SKM-1 treated with dmso at 0.1 percent for 144 hours (cell line): Measurements from ENCODE around the gene KCNC3.

Experiments
- DNase-seq: peaks from one replicate; lab custom pipeline; 2025; ENCODE audit not compliant: unreplicated experiment; lab: John Stamatoyannopoulos, UW

Gene KCNC3

DNA sequence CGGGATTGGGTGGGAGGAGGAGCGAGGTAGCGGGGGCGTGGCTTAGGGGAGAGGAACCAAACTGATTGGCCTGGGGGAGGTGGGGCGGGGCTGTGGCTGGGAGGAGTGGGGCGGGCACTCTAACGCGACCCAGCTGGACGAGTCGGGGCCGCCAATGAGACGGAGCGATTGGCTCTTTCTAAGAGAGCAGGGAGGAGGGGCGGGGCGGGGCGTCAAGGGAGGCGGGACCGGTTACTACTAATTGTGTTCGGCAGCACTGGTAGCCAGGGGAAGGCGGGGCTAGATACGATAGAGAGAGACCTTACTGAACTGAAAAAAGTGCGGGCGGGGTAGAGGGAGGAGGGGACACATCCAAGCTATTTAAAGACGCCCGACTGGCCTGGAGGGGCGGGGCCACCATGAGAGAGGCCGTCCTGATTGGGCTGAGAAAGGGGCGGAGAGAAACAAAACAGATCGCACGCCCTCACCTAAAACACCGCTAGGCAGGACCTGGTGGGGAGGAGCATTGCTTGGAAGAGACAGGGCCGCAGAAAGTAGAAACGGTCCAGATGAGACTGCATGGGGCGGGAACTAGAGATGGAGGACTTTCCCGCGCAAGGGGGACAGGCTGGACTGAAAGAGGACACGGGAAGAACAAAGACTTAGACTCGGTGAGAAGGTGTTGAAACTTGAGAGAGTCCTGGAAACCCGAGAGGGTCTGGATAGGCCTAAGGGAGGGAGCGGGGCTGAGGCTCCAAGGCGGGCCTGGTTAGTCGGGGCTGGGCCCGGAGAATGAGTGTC lies at the start of gene KCNC3:
Gene KCNC3 (minus strand): TSS at position 232 of the 780 bp plus-strand sequence. CDS start 295 bp downstream, outside the sequence.
- peak; percentile 95 for DNase-seq

DNA sequence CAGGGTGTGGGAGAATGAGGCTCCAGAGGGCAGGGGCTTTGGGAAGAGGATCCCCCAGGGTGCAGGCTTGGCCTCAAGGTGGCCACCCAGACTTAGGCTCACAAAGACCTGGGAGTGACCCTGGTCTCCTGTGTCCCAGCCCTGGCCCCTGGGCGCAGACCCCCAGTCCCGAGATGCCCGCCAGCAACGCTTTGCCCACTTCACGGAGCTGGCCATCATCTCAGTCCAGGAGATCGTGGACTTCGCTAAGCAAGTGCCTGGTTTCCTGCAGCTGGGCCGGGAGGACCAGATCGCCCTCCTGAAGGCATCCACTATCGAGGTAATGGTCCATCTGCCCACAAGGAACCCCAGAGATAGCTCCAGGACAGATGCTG lies 49.7 kb upstream of the KCNC3 start:
- no peak for DNase-seq

DNA sequence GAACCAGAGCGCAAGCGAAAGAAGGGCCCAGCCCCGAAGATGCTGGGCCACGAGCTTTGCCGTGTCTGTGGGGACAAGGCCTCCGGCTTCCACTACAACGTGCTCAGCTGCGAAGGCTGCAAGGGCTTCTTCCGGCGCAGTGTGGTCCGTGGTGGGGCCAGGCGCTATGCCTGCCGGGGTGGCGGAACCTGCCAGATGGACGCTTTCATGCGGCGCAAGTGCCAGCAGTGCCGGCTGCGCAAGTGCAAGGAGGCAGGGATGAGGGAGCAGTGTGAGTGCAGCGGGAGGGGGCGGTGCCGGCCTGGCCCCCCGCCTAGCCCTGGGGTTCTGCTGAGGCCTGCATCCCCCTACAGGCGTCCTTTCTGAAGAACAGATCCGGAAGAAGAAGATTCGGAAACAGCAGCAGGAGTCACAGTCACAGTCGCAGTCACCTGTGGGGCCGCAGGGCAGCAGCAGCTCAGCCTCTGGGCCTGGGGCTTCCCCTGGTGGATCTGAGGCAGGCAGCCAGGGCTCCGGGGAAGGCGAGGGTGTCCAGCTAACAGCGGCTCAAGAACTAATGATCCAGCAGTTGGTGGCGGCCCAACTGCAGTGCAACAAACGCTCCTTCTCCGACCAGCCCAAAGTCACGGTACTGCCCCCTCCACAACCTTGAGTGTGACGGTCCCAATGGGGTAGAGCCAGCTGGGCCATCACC lies 49.1 kb upstream of the KCNC3 start:
- no peak for DNase-seq

DNA sequence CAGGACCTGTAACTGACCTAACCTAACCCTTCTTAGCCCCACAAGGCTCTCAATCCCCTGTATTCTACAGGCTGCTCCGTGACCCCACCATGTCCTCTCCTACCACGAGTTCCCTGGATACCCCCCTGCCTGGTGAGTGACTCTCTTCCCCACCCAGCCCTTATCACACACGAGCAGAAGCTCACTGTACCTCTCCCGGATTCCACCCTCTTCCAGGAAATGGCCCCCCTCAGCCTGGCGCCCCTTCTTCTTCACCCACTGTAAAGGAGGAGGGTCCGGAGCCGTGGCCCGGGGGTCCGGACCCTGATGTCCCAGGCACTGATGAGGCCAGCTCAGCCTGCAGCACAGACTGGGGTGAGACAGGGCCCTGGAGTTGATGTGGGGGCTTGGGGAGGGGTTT lies 48.3 kb upstream of the KCNC3 start:
- DNase-seq = no peak

DNA sequence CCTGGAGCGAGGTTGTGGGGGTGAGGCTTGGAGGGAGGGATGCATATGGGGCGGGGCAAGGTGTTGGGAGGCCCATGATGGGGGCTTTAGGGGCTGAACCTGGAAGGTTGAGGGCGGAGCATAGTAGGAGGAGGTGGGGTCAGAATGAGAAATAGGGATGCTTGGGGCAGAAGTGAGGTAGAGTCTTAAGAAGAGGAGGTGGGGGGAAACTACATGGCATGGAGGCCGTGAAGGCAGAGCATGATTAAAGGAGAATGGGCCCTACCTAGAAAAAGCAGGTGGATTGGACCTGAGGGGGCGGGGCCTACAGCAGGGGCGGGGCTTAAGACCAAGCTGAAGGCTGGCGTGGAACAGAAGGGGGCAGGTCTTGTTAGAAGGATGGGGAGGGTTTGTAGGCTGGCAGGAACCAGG lies 47.9 kb upstream of the KCNC3 start:
- DNase-seq = no peak

DNA sequence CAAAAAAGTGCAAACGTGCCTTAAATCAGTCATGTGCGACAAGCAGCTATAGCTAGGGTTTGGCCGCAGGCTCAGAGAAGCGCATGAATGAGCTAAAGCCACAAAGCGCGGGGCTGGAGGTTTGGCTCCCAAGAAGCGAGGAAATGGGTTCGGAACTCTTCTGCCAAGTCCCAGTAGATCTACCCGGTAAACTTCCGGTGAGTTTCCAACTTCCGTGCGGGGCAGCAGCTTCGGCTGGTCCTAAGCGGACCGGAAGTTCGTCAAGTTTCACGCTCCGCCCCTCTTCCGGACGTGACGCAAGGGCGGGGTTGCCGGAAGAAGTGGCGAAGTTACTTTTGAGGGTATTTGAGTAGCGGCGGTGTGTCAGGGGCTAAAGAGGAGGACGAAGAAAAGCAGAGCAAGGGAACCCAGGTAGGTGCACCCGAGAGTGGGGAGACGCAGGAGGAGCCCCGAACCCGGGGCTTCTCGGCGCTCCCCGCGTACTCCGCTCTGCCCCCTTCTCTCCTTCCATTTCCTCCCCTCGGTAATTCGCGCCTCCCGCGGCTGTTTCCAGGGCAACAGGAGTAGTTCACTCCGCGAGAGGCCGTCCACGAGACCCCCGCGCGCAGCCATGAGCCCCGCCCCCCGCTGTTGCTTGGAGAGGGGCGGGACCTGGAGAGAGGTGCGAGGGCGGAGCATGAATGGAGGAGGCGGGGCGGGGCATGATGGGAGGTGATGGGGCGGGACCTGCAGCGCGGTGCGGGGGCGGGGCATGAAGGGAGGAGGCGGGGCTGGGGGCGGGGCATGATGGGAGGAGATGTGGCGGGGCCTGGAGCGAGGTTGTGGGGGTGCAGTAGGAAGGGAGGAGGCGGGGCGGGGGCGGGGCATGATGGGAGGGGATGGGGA lies 47.2 kb upstream of the KCNC3 start, which contains the start of gene NR1H2:
Gene NR1H2 (plus strand): TSS at position 292 of the 885 bp plus-strand sequence. CDS start 1,149 bp downstream, outside the sequence.
- peak; percentile 81 for DNase-seq

DNA sequence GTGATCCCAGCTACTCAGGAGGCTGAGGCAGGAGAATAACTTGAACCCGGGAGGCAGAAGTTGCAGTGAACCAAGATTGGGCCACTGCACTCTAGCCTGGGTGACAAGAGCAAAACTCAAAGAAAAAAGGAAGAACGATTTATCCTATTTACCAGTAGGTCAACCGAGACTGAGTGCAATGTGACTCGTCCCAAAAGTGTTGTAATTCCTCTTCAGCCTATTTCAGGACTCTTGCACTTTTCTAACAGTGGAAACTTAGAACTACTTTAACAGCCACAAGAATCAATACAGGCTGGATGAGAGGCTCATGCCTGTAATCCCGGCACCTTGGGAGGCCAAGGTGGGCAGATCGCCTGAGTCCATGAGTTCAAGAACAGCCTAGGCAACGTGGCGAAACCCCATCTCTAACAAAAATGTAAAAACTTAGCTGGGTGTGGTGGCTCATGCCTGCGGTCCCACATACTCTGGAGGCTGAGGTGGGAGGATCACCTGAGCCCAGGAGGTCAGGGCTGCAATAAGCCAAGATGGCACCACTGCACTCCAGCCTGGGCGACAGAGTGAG lies 42.8 kb upstream of the KCNC3 start:
- peak; percentile 55 for DNase-seq

DNA sequence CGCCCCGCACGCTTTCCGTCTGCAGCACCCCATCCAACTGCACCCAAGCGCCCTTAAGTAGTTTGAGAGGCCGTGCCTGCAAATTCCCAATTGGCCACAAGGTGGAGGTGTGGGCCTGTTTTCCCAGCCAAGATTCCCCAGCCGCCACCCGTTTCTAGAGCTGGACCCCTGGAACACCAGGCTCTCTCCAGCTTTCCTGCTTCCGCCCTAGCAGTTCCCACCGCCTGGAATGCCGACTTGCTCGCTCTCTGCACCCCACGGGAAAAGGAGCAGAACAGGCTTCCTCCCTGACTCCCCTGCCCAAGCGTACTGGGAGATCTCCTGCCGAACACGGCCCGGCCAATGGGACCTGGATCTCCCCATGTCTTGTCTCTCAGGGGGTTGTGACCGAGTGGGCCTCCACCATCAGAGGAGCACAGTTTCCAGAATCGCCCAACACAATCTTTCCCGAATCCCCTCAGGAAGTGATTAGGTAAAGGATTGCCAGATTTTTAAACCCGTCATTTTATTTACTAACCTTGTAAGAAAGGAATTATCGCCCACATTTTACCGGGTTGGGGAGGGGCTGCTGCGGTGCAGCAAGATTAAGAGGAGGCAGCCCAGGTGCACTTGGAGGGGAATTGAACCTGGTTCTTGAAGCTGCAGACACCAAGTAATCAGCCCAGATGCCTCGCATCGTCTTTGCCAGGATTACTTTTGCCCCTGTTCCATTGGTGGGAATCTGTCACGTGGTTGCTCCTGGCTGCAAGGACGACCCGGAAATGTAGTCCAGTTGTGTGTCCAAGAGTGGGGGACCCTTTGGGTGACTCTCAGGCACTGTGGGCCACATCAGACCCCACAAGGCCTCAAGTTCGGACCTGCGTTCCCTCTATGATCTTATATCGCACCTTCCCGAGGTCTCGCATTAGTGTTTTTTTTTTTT lies 39.7 kb upstream of the KCNC3 start:
- peak; percentile 55 for DNase-seq

DNA sequence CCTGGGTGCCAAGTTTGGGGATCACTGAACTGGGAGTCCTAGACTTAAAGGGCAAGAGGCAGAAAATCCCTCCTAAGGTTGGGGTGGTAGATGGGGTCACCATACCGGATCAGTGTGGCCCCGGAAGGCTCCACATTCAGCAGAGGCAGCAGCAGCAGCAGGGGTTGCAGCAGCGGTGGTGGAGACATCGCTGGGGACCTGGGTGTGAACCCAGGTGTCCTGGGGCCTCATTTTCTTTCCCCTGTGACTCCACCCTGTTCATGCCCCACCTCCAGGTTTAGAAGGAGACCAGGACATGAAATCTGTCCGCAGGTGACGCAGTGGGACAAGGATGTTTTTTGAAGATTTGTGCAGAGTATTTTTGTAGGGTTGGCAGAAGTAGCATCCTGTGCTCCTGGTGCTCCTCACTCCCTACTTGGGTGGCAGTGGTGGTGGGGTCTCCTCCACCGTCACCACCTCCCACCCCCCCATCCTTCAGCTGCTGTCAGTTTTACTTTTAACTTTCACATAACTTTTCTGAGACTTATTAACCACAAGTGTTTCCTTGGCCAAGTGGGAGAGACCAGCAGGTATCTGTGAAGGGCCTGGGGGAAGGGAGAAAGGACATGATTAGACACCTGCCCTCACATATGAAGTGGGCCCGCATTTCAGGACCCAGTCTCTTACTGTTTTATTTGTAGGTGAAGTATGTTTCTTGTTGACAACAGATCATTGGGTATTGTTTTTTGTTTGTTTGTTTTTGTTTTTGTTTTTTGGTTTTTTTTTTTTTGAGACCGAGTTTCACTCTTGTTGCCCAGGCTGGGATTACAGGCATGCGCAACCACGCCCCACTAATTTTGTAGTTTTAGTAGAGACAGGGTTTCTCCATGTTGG lies 36.5 kb upstream of the KCNC3 start, which contains the start of gene NAPSA:
Gene NAPSA (minus strand): TSS at position 206 of the 873 bp plus-strand sequence. CDS start 18 bp downstream, at position 188.
- DNase-seq = no peak

GRCh38 chr19:50362656-50363424 lies 33.7 kb upstream of the KCNC3 start:
- no peak for DNase-seq

- no peak for DNase-seq
Measured at GRCh38 chr19:50362030-50362412, 32.8 kb upstream of the KCNC3 start.

DNA sequence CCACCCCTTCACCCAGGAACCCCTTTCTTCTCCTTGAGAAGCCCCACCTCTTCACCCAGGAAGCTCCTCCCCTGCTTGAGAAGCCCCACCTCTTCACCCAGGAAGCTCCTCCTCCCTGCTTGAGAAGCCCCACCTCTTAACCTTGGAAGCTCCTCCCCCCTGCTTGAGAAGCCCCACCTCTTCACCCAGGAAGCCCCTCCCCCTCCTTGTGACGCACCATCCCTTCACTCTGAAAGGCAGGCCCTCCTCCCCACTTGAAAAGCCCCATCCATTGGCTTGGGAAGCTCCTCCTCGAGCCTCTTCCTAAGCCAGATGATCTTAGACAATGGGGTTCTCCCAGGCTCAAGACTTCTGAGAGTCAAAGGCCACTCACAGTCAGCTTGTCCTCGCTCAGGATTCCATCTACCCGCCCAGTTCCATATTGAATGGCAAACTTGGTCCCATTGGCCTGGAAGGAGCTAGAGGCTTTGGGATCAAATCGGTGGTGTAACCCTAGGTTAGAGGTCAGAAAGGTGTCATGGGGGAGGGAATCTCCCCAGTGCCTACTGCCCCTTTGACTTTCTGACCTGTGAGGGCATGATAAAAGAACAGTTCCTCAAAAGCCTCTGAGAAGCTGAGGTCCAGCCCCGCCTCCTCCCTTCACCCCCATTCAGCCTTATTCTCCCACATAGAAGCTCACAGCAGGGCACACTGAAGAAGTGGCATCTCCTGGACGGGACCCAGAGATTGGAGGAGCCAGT lies 32.3 kb upstream of the KCNC3 start:
- no peak for DNase-seq

- no peak for DNase-seq
Measured at GRCh38 chr19:50359328-50359818, 30.2 kb upstream of the KCNC3 start.

- no peak for DNase-seq
Measured at GRCh38 chr19:50358483-50359327, 29.5 kb upstream of the KCNC3 start.

DNA sequence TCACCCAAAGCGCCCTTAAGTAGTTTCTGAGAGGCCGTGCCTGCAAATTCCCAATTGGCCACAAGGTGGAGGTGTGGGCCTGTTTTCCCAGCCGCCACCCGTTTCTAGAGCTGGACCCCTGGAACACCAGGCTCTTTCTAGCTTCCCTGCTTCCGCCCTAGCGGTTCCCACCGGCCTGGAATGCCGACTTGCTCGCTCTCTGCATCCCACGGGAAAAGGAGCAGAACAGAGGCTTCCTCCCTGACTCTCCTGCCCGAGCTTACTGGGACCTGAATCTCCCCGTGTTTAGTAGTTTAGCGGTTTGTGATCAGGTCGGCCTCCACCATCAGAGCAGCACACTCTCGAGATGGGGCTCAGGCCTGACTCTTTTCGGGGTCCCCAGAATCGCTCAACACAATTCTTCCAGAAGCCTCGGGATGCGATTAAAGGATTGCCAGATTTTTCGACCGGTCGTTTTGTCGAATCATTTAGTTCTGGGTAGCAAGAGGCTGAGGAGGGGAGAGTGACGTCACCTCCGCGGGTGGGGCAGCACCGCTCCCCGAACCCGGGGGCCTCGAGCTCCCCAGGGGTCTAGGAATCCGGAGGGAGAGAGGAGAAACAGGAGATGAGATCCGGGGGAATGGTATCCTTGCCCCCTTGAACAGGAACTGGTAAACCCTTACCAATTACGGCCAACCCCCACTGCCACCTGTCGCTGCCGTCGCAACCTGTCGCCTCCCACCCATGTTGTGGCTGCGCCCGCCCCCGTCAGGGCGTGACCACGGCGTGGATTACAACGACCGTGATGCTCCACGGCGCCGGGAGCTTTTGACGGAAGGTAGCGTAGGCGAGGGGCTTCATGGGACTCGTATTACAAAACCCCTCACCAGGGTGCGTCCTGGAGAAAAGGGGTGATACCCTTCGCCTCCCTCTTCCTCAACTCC lies 28.3 kb upstream of the KCNC3 start:
- no peak for DNase-seq
